Fibroblast of peridontal ligament (primary cell): ENCODE measurements around the gene KCNIP1.
A peak's percentile ranks its signal among the peaks of the same experiment; 100 is the strongest.

Source experiments
- DNase-seq: peaks from one replicate; pipeline ENCODE4 v3.0.0-alpha.2; 2010; ENCODE audit errors: extremely low read depth

Gene KCNIP1

GRCh38 chr5:170597109-170597751 lies 93.4 kb downstream of the KCNIP1 start:
- peak; percentile 2 for DNase-seq

- peak; percentile 1 for DNase-seq
These were observed 94.1 kb downstream of the KCNIP1 start for GRCh38 chr5:170597872-170598271.

- no peak for DNase-seq
These were observed 95.9 kb downstream of the KCNIP1 start for GRCh38 chr5:170599756-170600155.

DNA sequence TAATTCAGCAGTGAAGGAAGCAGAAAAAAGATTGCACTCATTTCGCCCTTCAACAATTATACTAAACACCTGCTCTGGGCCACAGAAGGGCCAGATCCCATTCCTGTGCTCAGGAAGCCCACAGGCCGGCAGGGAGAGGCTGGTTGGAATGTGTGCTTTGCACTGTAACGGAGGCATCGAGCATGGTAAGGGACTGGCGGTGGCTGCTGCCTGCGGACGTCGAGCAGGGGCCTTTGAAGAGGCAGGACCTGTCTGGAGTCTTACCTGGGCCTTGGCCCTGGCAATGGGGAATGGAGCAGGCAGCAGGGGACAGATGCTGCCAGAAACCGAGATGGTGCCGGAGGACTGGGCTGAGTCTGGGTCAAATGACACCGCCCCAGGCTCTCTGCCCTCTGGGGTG lies 97.8 kb downstream of the KCNIP1 start:
- DNase-seq: no peak

- DNase-seq: no peak
These were observed 99.3 kb downstream of the KCNIP1 start for GRCh38 chr5:170603109-170603508.

GRCh38 chr5:170603578-170604565 lies 100.1 kb downstream of the KCNIP1 start:
- DNase-seq: peak; percentile 6

- no peak for DNase-seq
These were observed 103.1 kb downstream of the KCNIP1 start for GRCh38 chr5:170606941-170607340.

- no peak for DNase-seq
These were observed 107.8 kb downstream of the KCNIP1 start for GRCh38 chr5:170611449-170612090.

DNA sequence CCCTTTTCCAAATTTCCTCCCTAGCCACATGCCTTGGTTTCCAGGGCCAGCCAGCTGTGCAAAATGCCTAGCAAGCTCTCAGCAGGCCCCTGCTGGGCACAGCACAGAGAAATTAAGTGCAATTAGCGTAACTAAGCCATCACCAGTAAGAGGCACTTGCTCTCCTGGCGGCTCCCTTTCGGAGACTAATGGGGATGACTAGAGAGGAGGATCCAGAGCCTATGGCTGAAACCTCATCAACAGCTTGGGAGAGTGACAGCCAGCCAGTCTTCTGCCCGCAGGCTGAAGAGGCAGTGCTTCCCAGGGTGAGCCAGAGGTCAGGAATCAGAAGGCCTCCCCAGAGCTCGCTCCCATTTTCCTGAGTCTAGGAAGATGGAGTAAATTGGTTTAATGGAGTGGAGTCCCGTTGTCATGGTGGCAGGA lies 108.4 kb downstream of the KCNIP1 start:
- DNase-seq: no peak

- no peak for DNase-seq
These were observed 110.3 kb downstream of the KCNIP1 start for GRCh38 chr5:170614065-170614490.

- no peak for DNase-seq
These were observed 110.9 kb downstream of the KCNIP1 start for GRCh38 chr5:170614720-170615119.

DNA sequence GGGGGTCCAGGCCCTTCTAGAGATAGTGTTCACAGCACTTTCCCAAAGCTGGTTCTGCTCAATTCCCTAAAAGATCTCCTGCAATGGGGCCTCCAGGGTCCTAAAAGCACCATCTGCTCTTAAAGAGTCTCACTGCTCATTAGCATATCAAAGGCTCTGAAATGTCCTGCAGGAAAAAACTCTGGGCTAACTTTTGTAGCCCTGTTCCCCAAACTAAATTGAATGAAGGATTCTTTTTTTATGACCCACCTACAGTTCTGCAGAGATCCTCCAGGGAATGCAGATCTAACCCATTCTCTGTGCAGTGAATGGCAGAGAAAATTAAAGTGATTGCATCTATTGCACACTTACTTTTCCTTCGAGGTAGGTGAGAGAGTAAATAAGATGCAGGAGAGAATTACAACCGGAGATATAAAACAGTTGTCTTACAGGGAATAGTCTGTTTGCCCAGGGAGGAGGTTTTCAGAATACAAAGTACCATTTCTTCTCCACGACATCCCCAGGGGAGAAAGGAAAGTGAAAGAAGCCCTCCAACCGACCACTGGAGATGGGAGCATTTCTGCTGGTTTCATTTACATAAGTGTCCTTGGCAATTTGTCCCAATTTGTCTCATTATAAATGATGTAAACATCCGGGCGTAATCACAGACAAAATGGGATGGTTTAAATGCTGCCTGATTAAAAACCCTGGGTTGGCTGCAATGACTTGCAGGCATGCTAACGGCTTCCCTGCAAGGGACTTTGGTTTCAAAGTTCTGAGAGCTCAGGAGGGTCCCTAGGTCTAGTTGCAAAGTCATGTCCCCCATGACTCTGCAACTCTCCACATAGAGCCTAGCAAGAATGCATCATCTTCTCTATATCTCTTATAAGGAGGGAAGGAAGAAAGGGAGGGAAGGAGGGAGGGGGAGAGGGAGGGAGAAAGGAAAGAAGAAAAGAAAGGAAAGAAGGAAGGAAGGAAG lies 114.0 kb downstream of the KCNIP1 start:
- no peak for DNase-seq

- DNase-seq: no peak
These were observed 116.0 kb downstream of the KCNIP1 start for GRCh38 chr5:170619869-170620268.

- DNase-seq: no peak
These were observed 119.1 kb downstream of the KCNIP1 start for GRCh38 chr5:170622933-170623332.

DNA sequence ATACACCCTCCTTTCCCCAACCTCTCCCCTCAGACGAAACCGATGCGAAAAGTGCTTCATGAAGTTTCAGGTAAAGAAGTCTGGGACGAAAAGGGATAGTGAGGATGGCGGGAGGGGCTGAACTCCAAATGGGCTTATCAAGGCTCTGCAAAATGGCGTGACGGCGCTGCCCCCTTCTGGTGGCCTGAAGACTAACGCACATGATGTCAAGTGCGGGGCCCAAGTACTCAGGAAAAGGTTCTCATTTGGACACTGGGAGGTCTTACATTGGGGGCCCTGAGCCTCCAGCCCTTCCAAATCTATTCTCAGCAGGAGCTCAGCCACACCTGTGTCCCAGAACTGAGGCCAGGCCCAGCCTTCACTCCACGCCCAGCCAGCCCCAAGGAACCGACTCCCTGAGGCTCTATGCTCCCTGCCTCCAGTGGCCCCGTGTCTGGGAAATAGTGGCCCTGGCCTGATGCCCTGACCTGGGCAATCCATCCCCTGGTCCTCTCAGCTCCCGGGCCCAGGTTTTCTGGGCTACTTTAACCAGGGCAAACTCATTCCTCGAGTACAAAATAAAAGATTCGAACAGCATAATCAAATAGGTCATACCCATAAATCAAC lies 119.9 kb downstream of the KCNIP1 start:
- peak; percentile 21 for DNase-seq

- no peak for DNase-seq
These were observed 121.7 kb downstream of the KCNIP1 start for GRCh38 chr5:170625221-170626165.

DNA sequence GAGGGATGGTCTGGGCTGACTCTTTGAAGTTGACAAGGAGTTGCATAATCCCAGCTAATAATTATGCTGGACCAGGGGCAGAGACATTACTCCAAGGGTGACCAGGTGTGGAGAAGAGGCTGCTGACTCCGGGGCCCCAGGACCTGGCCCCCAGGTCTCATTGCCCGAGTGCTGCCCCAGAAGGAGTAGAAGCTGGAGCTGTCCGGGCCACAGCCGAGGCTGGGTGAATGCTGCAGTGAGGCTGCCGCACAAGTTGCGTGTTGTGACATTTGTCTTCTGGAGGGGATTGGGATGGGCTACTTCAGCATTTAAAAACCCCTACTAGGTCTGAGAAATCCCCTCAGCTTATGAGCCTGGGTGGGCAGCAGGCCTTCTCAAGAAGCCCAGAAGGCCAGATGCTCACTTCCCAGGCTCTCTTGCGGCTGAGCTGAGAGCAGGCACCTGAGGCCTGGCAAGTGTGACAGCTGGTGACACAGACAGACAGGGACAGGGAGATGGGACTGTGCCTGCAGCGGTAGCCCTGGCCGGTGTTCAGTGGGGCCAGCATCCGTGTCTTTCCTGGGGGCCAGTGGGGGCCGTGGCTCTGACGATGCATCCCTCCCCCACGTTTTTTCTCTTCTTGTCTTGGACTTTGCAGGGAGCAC lies 122.8 kb downstream of the KCNIP1 start:
- DNase-seq: no peak

GRCh38 chr5:170627271-170627670 lies 123.5 kb downstream of the KCNIP1 start:
- DNase-seq: no peak

- no peak for DNase-seq
These were observed 124.2 kb downstream of the KCNIP1 start for GRCh38 chr5:170628028-170628427.
